ENCODE data around the gene CNN1. TPM values are rescaled to one million over a fixed set of nuclear protein-coding genes. Genes with fewer than 3 reads are reported as not detected.
A peak's percentile ranks its signal among the peaks of the same experiment; 100 is the strongest.

Gene CNN1
- total and polyA plus RNA-seq, 9 of the 15 experiments (the other 6 are each of a cell fraction or from before 2014, with no cell fraction given) = 0.23 to 10.6 (median 5.2) TPM

- TF ChIP-seq, protein P1, sequence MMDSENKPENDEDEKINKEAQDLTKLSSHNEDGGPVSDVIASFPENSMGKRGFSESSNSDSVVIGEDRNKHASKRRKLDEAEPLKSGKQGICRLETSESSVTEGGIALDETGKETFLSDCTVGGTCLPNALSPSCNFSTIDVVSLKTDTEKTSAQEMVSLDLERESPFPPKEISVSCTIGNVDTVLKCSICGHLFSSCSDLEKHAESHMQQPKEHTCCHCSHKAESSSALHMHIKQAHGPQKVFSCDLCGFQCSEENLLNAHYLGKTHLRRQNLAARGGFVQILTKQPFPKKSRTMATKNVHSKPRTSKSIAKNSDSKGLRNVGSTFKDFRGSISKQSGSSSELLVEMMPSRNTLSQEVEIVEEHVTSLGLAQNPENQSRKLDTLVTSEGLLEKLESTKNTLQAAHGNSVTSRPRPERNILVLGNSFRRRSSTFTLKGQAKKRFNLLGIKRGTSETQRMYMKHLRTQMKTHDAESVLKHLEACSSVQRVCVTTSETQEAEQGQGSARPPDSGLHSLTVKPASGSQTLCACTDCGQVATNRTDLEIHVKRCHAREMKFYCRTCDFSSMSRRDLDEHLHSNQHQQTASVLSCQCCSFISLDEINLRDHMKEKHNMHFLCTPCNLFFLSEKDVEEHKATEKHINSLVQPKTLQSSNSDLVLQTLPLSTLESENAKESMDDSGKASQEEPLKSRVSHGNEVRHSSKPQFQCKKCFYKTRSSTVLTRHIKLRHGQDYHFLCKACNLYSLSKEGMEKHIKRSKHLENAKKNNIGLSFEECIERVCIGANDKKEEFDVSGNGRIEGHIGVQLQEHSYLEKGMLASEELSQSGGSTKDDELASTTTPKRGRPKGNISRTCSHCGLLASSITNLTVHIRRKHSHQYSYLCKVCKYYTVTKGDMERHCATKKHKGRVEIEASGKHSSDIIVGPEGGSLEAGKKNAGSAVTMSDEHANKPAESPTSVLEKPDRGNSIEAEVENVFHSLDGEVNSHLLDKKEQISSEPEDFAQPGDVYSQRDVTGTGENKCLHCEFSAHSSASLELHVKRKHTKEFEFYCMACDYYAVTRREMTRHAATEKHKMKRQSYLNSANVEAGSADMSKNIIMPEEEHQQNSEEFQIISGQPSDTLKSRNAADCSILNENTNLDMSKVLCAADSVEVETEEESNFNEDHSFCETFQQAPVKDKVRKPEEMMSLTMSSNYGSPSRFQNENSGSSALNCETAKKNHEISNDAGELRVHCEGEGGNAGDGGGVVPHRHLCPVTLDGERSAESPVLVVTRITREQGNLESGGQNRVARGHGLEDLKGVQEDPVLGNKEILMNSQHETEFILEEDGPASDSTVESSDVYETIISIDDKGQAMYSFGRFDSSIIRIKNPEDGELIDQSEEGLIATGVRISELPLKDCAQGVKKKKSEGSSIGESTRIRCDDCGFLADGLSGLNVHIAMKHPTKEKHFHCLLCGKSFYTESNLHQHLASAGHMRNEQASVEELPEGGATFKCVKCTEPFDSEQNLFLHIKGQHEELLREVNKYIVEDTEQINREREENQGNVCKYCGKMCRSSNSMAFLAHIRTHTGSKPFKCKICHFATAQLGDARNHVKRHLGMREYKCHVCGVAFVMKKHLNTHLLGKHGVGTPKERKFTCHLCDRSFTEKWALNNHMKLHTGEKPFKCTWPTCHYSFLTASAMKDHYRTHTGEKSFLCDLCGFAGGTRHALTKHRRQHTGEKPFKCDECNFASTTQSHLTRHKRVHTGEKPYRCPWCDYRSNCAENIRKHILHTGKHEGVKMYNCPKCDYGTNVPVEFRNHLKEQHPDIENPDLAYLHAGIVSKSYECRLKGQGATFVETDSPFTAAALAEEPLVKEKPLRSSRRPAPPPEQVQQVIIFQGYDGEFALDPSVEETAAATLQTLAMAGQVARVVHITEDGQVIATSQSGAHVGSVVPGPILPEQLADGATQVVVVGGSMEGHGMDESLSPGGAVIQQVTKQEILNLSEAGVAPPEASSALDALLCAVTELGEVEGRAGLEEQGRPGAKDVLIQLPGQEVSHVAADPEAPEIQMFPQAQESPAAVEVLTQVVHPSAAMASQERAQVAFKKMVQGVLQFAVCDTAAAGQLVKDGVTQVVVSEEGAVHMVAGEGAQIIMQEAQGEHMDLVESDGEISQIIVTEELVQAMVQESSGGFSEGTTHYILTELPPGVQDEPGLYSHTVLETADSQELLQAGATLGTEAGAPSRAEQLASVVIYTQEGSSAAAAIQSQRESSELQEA (IDR thresholded peaks at IDR 0.05; ENCODE audit: low read depth) = no peak
- TF ChIP-seq USF1 (CRISPR knock-in tag; IDR thresholded peaks at IDR 0.05) (peak; percentile 61), GTF2A2 (tag; IDR thresholded peaks at IDR 0.05) (no peak), POLR2A (conservative IDR thresholded peaks at IDR 0.05) (no peak), MEIS2 (IDR thresholded peaks at IDR 0.05; ENCODE audit: partially characterized antibody) (peak; percentile 23), NR2C2 (CRISPR knock-in tag; IDR thresholded peaks at IDR 0.05) (peak; percentile 77; the same call in 1 of the 2 replicates), NR2C2 (tag; IDR thresholded peaks at IDR 0.05) (peak; percentile 88), UBTF (IDR thresholded peaks at IDR 0.05; ENCODE audit: borderline replicate concordance in 1 of 2, low read depth in 2 of 2, low read length in 2 of 2) (peak in 1 of 2 experiments; percentile 81; a peak in 2 of 4 replicates), SRSF3 (IDR thresholded peaks at IDR 0.05; ENCODE audit: insufficient read depth, low read length) (no peak), ARID1B (IDR thresholded peaks at IDR 0.05) (peak; percentile 80)
Measured at GRCh38 chr19:11578258-11579142, 39.8 kb downstream of the CNN1 start (continued).
